Tibial nerve (tissue), 4 donors: ENCODE measurements around the gene PDGFB. TPM values are rescaled to one million over a fixed set of nuclear protein-coding genes. Genes with fewer than 3 reads are reported as not detected.

Experiments used
- DNase-seq, 2 donors: peaks; one replicate each; pipeline ENCODE4 v3.0.0-alpha.2; 2019; ENCODE audit warnings: low spot score in 2 of 2
- H3K27ac ChIP-seq, 4 donors: fragments of 200-600 bp; sonication (generic) in 3 of 4; one replicate each; pipeline ENCODE4 v1.5.1; 2017 to 2019; ENCODE audit warnings: mild to moderate bottlenecking in 1 of 4
- H3K27me3 ChIP-seq, 2 donors: fragments of 200-600 bp; sonication (generic) in 1 of 2; one replicate each; pipeline versions ENCODE4 v1.5.1 to v1.6.0; 2017 to 2019
- H3K36me3 ChIP-seq, 3 donors: fragments of 200-600 bp; sonication (generic); one replicate each; pipeline ENCODE4 v1.5.1; 2018 to 2019
- H3K4me1 ChIP-seq, 4 donors: fragments of 200-600 bp; sonication (generic) in 3 of 4; one replicate each; pipeline ENCODE4 v1.5.1; 2017 to 2019
- H3K4me3 ChIP-seq, 4 donors: fragments of 200-600 bp; sonication (generic) in 3 of 4; one replicate each; pipeline ENCODE4 v1.5.1; 2017 to 2019; ENCODE audit warnings: mild to moderate bottlenecking in 1 of 4, moderate library complexity in 1 of 4
- H3K9me3 ChIP-seq, 4 donors: fragments of 200-600 bp; sonication (generic) in 3 of 4; one replicate each; pipeline ENCODE4 v1.5.1; 2017 to 2019
- EP300 ChIP-seq, 2 donors: sonication (generic); formaldehyde crosslinking; IDR thresholded peaks; one replicate each; pipeline ENCODE4 v1.6.1; 2017; ENCODE audit warnings: antibody characterized with exemption in 2 of 2, mild to moderate bottlenecking in 1 of 2
- POLR2A ChIP-seq, 2 donors: fragments of 450-650 bp; IDR thresholded peaks; one replicate each; pipeline ENCODE4 v1.6.1; 2017; ENCODE audit warnings: antibody characterized with exemption in 2 of 2, mild to moderate bottlenecking in 2 of 2, moderate library complexity in 2 of 2
- WGBS, 2 donors: methylation state at CpG; one replicate each; pipeline ENCODE4 v1.1.5; 2018; 5-methylcytosine and 5-hydroxymethylcytosine counted together
- total RNA-seq, 4 donors: library from RNA; depleted of rRNA; stranded (reverse); fragments of >200 nt; gene quantifications; one replicate each; pipeline ENCODE4 v1.1.0, GENCODE V29; 2016
- TF ChIP-seq, protein P1 (sequence below), 5 experiments: fragments of 200-600 bp in 3 of 5; fragments of 450-650 bp in 2 of 5; sonication (generic) in 3 of 5; IDR thresholded peaks; one replicate each; pipeline ENCODE4 v1.5.1; 2016 to 2019; ENCODE audit warnings: antibody characterized with exemption in 5 of 5, mild to moderate bottlenecking in 3 of 5, moderate library complexity in 2 of 5

Gene PDGFB
- total RNA-seq, 4 donors from 2014 or later, result 7.5 to 22.2 (median 10.2) TPM

DNA sequence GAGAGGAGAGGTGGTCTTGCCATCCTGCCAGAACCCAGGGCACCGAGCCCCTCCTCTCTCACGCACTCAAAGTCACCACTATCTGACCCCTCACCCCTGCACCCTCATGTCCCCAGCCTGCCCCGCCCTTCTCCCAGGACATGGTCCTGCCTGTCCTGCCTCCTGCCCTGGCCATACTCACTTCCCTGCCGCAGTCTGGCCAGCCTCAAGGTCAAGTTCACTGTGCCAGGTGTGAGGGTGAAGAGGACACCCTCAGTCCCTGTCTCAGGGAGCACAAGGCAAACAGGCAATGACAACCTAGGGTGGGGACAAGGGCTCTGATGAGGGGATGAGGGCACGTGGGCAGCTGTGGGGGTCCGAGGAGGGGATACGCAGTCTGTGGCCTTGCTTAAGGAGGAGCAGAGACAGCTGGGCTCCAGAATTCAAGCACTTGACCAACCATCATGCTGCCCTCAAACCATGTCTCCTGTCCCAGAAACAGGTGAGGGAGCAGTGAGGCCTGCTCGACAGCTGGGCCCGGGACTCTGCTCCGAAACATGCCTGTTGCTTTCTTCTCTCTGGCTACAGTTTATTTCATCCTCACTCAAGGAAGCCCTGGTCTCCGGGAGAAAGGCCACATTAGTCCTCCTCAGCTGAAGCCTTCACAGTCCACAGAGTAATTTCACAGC is 36.6 kb downstream of the PDGFB start:
- Histone ChIP-seq H3K36me3 (no peaks in the 10 kb centered on the region), H3K9me3 (no peaks in the 10 kb centered on the region), H3K27ac (no peak overlapping the region), H3K4me1 (peaks cover 0 to 24% (median 5%) of the 10 kb centered on the region in 4 donors), H3K4me3 (no peak overlapping the region), H3K27me3 (no peaks in the 10 kb centered on the region)
- DNase-seq, result no peak
- TF ChIP-seq, protein P1, sequence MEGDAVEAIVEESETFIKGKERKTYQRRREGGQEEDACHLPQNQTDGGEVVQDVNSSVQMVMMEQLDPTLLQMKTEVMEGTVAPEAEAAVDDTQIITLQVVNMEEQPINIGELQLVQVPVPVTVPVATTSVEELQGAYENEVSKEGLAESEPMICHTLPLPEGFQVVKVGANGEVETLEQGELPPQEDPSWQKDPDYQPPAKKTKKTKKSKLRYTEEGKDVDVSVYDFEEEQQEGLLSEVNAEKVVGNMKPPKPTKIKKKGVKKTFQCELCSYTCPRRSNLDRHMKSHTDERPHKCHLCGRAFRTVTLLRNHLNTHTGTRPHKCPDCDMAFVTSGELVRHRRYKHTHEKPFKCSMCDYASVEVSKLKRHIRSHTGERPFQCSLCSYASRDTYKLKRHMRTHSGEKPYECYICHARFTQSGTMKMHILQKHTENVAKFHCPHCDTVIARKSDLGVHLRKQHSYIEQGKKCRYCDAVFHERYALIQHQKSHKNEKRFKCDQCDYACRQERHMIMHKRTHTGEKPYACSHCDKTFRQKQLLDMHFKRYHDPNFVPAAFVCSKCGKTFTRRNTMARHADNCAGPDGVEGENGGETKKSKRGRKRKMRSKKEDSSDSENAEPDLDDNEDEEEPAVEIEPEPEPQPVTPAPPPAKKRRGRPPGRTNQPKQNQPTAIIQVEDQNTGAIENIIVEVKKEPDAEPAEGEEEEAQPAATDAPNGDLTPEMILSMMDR (IDR thresholded peaks at IDR 0.05), result no peak
- TF ChIP-seq POLR2A (IDR thresholded peaks at IDR 0.05), result no peak
- TF ChIP-seq EP300 (IDR thresholded peaks at IDR 0.05), result no peak
- WGBS, 2 donors, result 79 to 81% methylated on average over 11 of the region's 11 CpGs

DNA sequence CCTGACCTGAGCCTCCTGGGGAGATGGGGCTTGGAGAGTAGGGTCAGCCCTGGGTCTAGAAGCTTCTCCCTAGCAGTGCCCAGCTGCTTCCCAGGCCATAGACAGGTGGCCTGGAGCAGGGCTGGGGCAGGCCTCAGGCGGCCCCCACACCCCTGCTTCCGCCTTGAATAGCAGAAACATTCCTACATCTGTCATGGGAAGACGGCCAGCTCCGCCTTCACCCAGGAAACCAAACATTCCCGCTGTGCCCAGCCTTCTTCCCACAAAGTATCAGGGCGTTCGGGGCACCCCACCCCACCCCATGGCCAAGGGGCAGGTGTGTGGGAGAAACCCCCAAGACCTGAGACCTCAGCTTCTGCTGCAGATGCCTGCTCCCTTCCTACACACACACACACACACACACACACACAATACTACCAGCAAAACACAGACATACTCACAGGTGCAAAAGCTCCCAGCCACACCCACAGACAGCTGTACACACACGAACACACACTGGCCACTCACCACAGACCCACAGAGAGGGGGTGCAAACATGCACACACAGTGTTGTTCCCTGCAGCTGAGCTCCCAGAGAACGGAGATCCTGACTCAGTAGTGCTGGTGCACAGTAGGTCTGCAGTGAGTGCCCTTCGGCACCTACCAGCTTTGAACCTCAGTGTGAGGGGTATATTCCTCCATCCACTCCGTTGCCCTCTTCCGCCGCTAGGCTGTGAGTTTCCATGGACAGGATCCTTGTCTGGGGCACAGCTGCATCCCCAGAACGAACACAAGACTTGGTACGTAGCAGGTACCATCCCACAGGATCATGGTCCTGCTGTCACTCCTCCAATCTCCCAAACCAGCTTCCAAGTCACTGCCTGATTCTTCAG is 37.4 kb downstream of the PDGFB start:
- no peak for DNase-seq
- TF ChIP-seq POLR2A (IDR thresholded peaks at IDR 0.05) (no peak), EP300 (IDR thresholded peaks at IDR 0.05) (no peak)
- TF ChIP-seq, protein P1 (IDR thresholded peaks at IDR 0.05), result no peak
- H3K4me1 ChIP-seq, result peaks cover 0 to 19% (median 5%) of the 10 kb centered on the region in 4 donors
- no peaks in the 10 kb centered on the region for H3K36me3 ChIP-seq
- H3K4me3 ChIP-seq, result no peak overlapping the region
- no peaks in the 10 kb centered on the region for H3K9me3 ChIP-seq
- 50 to 54% methylated on average over 11 to 13 of the region's 15 CpGs for WGBS, 2 donors
- peak overlapping the region in 1 of 4 donors; percentile 20 for H3K27ac ChIP-seq
- H3K27me3 ChIP-seq, result no peaks in the 10 kb centered on the region

DNA sequence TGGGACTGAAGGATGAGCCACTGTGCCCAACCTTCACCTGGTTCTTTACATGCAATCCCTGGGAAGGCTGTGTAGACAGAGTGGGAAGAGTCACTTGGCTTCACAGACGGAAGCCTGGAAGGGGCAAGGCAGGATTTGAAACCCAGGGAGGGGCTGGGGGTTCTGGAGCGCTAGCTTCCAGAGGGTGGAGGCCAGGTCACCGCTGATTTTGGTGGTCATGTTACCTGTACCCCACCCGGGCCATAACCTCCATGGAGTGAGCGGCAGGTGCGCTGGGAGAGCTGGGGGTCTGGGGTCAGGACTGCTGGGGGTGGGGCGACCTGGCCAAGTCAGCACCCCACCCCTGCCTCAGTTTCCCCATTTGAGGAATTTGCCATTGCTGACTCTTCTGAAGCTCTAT is 38.3 kb downstream of the PDGFB start:
- Histone ChIP-seq H3K27me3 (no peaks in the 10 kb centered on the region), H3K4me1 (peaks cover 0 to 15% (median 5%) of the 10 kb centered on the region in 4 donors), H3K27ac (no peak overlapping the region), H3K9me3 (no peaks in the 10 kb centered on the region), H3K4me3 (no peak overlapping the region), H3K36me3 (no peaks in the 10 kb centered on the region)
- no peak for DNase-seq
- TF ChIP-seq, protein P1 (IDR thresholded peaks at IDR 0.05), result no peak
- TF ChIP-seq POLR2A (IDR thresholded peaks at IDR 0.05), result no peak
- no peak for TF ChIP-seq EP300 (IDR thresholded peaks at IDR 0.05)
- WGBS, 2 donors, result 84 to 90% methylated on average over 5 to 7 of the region's 7 CpGs

DNA sequence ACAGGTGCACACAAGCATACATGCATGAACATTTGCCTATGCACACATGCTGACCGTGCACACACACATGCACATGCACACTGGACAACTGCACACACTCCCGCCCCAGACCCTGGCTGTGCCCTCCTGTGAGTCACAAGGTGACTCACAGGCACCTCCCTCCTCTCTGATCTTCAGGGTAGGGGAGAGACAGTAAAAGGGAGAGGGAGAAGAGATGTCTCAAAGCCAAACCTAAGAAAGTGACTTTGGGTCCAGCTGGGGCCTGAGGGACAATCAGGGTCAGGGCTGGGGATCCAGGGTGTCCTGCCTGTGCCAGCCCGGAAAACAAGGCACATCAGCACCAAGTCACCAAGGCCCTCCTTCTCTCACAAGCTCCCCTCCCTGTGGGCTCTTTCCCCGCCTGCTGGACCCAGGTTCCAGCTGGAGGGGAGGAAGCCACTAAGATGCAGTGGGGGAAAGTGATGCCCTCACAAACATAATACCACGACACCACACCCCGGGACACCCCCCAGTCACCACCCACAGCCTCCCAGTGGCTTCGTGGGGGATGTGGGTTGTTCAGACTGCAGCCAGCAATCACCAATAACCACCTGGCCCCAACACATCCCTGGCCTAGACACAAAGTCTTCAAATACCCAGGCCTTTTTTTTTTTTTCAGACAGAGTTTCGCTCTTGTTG is 39.3 kb downstream of the PDGFB start:
- Histone ChIP-seq H3K4me1 (peaks cover 0 to 15% (median 5%) of the 10 kb centered on the region in 4 donors), H3K27me3 (no peaks in the 10 kb centered on the region), H3K9me3 (no peaks in the 10 kb centered on the region), H3K36me3 (no peaks in the 10 kb centered on the region), H3K4me3 (no peak overlapping the region), H3K27ac (no peak overlapping the region)
- TF ChIP-seq, protein P1 (IDR thresholded peaks at IDR 0.05), result no peak
- no peak for TF ChIP-seq POLR2A (IDR thresholded peaks at IDR 0.05)
- TF ChIP-seq EP300 (IDR thresholded peaks at IDR 0.05), result no peak
- WGBS, 2 donors, result 76 to 79% methylated on average over 8 of the region's 8 CpGs
- no peak for DNase-seq
